Naive thymus-derived CD8-positive, alpha-beta T cell (primary cell): Measurements from ENCODE around the gene ARL15. TPM values are rescaled to one million over a fixed set of nuclear protein-coding genes. Genes with fewer than 3 reads are reported as not detected.
A peak's percentile ranks its signal among the peaks of the same experiment; 100 is the strongest.

Experiments
- ATAC-seq, 2 donors: fragments of 150-1000 bp; cut with Tn5 transposase in 1 of 2; sonication (Bioruptor Pico), chemical (Tn5 transposase) in 1 of 2; 1 replicate in 1 of 2; 2 replicates in 1 of 2; pipeline ENCODE4 v1.10.0; 2021; ENCODE audit warnings: mild to moderate bottlenecking in 2 of 2, moderate library complexity in 2 of 2
- POLR2A ChIA-PET: fragments of 350-600 bp; sonication (Branson Sonifier 250); formaldehyde crosslinking; loops from one replicate; lab custom pipeline; 2021; ENCODE audit warnings: antibody characterized with exemption; lab: Charles Lee
- DNase-seq, 10 donors: peaks; one replicate each; pipeline versions ENCODE4 v3.0.0 to v3.0.0-alpha.2; 2020 to 2022
- H3K27ac Mint-ChIP-seq, 10 donors: one replicate each; pipeline ENCODE4 v1.8.0; 2020 to 2022; ENCODE audit warnings: mild to moderate bottlenecking in 10 of 10, mixed read lengths in 10 of 10, moderate library complexity in 4 of 10, inconsistent platforms in 1 of 10
- H3K27me3 Mint-ChIP-seq, 5 donors: one replicate each; pipeline ENCODE4 v1.8.0; 2021 to 2022; ENCODE audit warnings: mixed read lengths in 5 of 5
- H3K36me3 Mint-ChIP-seq, 3 donors: one replicate each; pipeline ENCODE4 v1.8.0; 2020 to 2022; ENCODE audit warnings: mixed read lengths in 3 of 3, mild to moderate bottlenecking in 2 of 3, inconsistent platforms in 1 of 3
- H3K4me1 Mint-ChIP-seq, 4 donors: one replicate each; pipeline ENCODE4 v1.8.0; 2021 to 2022; ENCODE audit warnings: mixed read lengths in 4 of 4
- H3K4me3 Mint-ChIP-seq, 10 donors: one replicate each; pipeline ENCODE4 v1.8.0; 2020 to 2022; ENCODE audit warnings: mild to moderate bottlenecking in 10 of 10, mixed read lengths in 10 of 10, moderate library complexity in 6 of 10, inconsistent platforms in 1 of 10
- H3K9me3 Mint-ChIP-seq, 9 donors: one replicate each; pipeline ENCODE4 v1.8.0; 2020 to 2022; ENCODE audit warnings: mixed read lengths in 9 of 9, mild to moderate bottlenecking in 3 of 9, inconsistent platforms in 1 of 9, moderate library complexity in 1 of 9
- polyA plus RNA-seq, 3 donors: library from polyadenylated mRNA; unstranded; fragments of 300-500 nt; fragmentation: Illumina TruSeq; gene quantifications; one replicate each; pipeline ENCODE4 v1.2.3, GENCODE V29; 2021
- total RNA-seq, 8 experiments: library from RNA in 2 of 8; stranded (reverse) in 2 of 8; gene quantifications; one replicate each; pipeline ENCODE4 v1.2.3 and lab custom pipeline; 2021 to 2026

ARL15 gene
- total and polyA plus RNA-seq, 5 experiments from 2014 or later = 9.9 to 15.2 (median 12.4) TPM

- Mint-ChIP-seq H3K4me1 (peaks cover 0 to 4% (median 2%) of the 10 kb centered on the region in 4 donors), H3K27me3 (no peaks in the 10 kb centered on the region), H3K4me3 (no peak overlapping the region), H3K27ac (no peak overlapping the region), H3K9me3 (no peaks in the 10 kb centered on the region), H3K36me3 (peaks cover 0 to 10% (median 0%) of the 10 kb centered on the region in 3 donors)
- ATAC-seq = no peak
- POLR2A ChIA-PET = no interaction called here
- no peak for DNase-seq
Observed at GRCh38 chr5:53917095-53917494, 393.3 kb downstream of the ARL15 start.

- peak overlapping the region in 1 of 10 donors; percentile 9 for H3K27ac Mint-ChIP-seq
Observed at GRCh38 chr5:53915120-53915519, 395.3 kb downstream of the ARL15 start.

GRCh38 chr5:53913941-53914340, 396.4 kb downstream of the ARL15 start:
- H3K27me3 Mint-ChIP-seq = no peaks in the 10 kb centered on the region
- peaks cover 0 to 4% (median 0%) of the 10 kb centered on the region in 3 donors for H3K36me3 Mint-ChIP-seq
- peak overlapping the region in 1 of 10 donors; percentile 72 for H3K27ac Mint-ChIP-seq
- no peak for DNase-seq
- H3K4me1 Mint-ChIP-seq = peaks cover 0 to 4% (median 2%) of the 10 kb centered on the region in 4 donors
- POLR2A ChIA-PET = no interaction called here
- no peaks in the 10 kb centered on the region for H3K9me3 Mint-ChIP-seq
- H3K4me3 Mint-ChIP-seq = no peak overlapping the region
- no peak for ATAC-seq

More at GRCh38 chr5:53915120-53915519, 395.3 kb downstream of the ARL15 start:
- Mint-ChIP-seq H3K36me3 (peaks cover 0 to 4% (median 0%) of the 10 kb centered on the region in 3 donors), H3K4me3 (no peak overlapping the region), H3K4me1 (peaks cover 0 to 4% (median 2%) of the 10 kb centered on the region in 4 donors), H3K9me3 (no peaks in the 10 kb centered on the region), H3K27me3 (no peaks in the 10 kb centered on the region)
- DNase-seq = no peak
- ATAC-seq = no peak
- POLR2A ChIA-PET = no interaction called here

- H3K9me3 Mint-ChIP-seq = no peaks in the 10 kb centered on the region
- H3K27me3 Mint-ChIP-seq = no peaks in the 10 kb centered on the region
- H3K27ac Mint-ChIP-seq = no peak overlapping the region
Observed at GRCh38 chr5:53908757-53909156, 401.6 kb downstream of the ARL15 start.

GRCh38 chr5:53907827-53908226, 402.5 kb downstream of the ARL15 start:
- DNase-seq = no peak
- POLR2A ChIA-PET = no interaction called here
- Mint-ChIP-seq H3K4me3 (no peak overlapping the region), H3K9me3 (no peaks in the 10 kb centered on the region), H3K36me3 (peaks cover 4 to 8% (median 5%) of the 10 kb centered on the region in 3 donors), H3K4me1 (peaks cover 0 to 9% (median 2%) of the 10 kb centered on the region in 4 donors), H3K27ac (no peak overlapping the region), H3K27me3 (no peaks in the 10 kb centered on the region)
- ATAC-seq = no peak

More at GRCh38 chr5:53908757-53909156, 401.6 kb downstream of the ARL15 start:
- POLR2A ChIA-PET = no interaction called here
- no peak for ATAC-seq
- DNase-seq = no peak
- peaks cover 4 to 6% (median 5%) of the 10 kb centered on the region in 3 donors for H3K36me3 Mint-ChIP-seq
- H3K4me1 Mint-ChIP-seq = peaks cover 0 to under 1% (median under 1%) of the 10 kb centered on the region in 4 donors
- no peak overlapping the region for H3K4me3 Mint-ChIP-seq

DNA sequence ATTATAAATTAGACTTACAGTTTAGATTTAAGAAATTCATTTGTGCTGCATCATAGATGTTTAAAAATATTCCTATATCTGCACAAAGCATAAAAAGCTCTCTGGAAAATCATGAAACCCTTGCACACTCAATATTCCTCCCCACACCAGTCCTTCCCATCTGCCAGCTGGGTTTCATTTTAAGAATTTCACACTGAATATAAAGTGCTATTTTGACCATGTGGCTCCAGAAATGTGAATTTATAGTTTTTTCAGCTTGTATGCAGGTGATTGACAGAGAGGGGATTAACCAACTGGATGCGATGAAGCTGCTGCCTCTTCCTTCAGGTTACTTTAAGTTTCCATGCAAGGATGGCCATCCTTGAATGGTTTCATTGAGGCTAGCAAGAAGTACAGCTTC, 403.6 kb downstream of the ARL15 start:
- Mint-ChIP-seq H3K4me1 (peaks cover 0 to 10% (median 2%) of the 10 kb centered on the region in 4 donors), H3K27ac (no peak overlapping the region), H3K27me3 (no peaks in the 10 kb centered on the region), H3K9me3 (no peaks in the 10 kb centered on the region), H3K36me3 (peaks cover 4 to 8% (median 5%) of the 10 kb centered on the region in 3 donors), H3K4me3 (no peak overlapping the region)
- no peak for ATAC-seq
- POLR2A ChIA-PET = no interaction called here
- no peak for DNase-seq

DNA sequence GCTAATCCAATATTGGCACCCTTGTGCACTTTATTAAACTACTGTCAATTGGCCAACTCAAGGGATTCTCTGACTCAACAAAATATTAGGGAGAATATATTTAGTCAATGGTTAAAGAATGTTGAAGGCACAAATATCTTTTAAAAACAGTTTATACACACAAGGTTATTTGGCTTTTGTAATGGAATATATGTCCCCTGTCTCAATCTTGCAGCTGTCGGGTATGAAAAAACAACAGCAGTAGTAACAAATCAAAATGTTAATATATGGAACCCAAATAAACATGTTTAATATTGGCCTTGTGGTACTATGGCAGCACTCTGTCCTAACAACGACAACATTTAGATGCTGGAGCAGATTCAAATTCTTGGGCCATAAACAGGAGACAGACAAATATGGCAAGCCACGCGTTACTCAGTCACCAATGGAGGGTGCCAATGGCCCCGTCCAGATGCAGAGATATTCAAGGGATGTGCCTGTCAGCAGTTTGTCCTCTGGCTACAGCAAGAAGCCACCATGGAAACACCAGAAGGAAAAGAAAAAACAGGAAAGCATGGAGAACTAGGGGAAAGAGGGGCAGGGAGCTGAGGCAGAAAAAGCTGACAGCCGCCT, 408.0 kb downstream of the ARL15 start:
- no peak for DNase-seq
- peaks cover 0 to 10% (median 2%) of the 10 kb centered on the region in 4 donors for H3K4me1 Mint-ChIP-seq
- H3K27me3 Mint-ChIP-seq = no peaks in the 10 kb centered on the region
- H3K4me3 Mint-ChIP-seq = no peak overlapping the region
- no peak overlapping the region for H3K27ac Mint-ChIP-seq
- peaks cover 0 to 9% (median 0%) of the 10 kb centered on the region in 9 donors for H3K9me3 Mint-ChIP-seq
- no peak for ATAC-seq
- POLR2A ChIA-PET = no interaction called here
- peaks cover 4 to 9% (median 8%) of the 10 kb centered on the region in 3 donors for H3K36me3 Mint-ChIP-seq

DNA sequence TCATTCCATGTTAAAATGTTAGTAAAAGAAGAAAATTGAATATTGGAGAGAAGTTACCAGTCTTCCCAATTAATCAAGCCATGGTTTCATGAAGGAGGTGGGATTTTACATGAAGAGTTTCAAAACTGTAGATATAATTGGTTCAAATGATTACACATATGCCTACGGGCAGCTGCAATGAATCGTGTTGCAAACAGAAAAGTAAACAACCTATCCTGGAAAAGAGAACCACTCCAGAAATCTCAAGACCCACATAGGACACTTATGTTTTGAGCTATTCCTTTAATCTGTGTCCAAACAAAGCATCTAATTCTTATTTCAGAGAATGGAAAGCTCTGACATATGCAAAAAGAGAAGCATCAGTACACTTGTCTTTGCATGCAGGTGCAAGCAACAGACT, 409.7 kb downstream of the ARL15 start:
- Mint-ChIP-seq H3K27ac (no peak overlapping the region), H3K27me3 (no peaks in the 10 kb centered on the region), H3K4me1 (peaks cover 0 to 10% (median 2%) of the 10 kb centered on the region in 4 donors), H3K4me3 (no peak overlapping the region), H3K9me3 (peaks cover 0 to 9% (median 0%) of the 10 kb centered on the region in 9 donors), H3K36me3 (peaks cover 0 to 13% (median 4%) of the 10 kb centered on the region in 3 donors)
- no peak for ATAC-seq
- POLR2A ChIA-PET = no interaction called here
- DNase-seq = no peak

DNA sequence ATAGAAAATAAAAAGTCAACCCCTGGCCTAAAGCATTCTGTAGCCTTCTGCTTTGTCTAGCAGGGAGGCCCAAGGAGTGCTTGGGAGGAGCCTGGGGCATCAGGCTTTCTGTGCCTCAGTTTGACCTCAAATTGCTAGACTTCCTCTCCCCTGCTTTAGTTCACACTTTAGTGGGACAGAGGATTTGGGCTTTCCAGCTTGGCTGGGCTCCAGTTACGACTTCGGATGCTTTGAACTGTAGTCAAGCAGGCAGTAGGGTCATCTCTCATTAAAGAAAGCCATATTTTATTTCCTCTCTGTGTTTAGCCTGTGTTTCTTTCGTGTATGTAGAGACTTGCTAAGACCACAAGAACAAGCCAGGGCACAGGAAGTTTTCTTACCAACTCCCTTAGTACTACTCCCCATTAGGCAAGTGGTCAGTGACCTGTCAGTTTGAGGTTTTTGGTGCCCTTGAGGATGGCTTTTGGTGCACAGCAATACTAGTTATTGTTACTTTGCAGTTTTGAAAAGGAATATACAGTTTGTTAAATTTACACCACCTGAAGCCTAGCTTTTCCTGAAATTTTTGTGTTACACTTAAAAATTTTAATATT, 415.2 kb downstream of the ARL15 start:
- DNase-seq = no peak
- Mint-ChIP-seq H3K9me3 (peaks cover 0 to 9% (median 0%) of the 10 kb centered on the region in 9 donors), H3K4me3 (no peak overlapping the region), H3K27ac (no peak overlapping the region), H3K36me3 (peaks cover 4 to 10% (median 4%) of the 10 kb centered on the region in 3 donors), H3K27me3 (no peaks in the 10 kb centered on the region), H3K4me1 (peaks cover 0 to 2% (median 0%) of the 10 kb centered on the region in 4 donors)
- POLR2A ChIA-PET = no interaction called here
- no peak for ATAC-seq

GRCh38 chr5:53893626-53894025, 416.7 kb downstream of the ARL15 start:
- H3K9me3 Mint-ChIP-seq = peaks cover 0 to 9% (median 0%) of the 10 kb centered on the region in 9 donors
- peaks cover 0 to 10% (median 4%) of the 10 kb centered on the region in 3 donors for H3K36me3 Mint-ChIP-seq
- no peak overlapping the region for H3K4me3 Mint-ChIP-seq

GRCh38 chr5:53892224-53892623, 418.1 kb downstream of the ARL15 start:
- Mint-ChIP-seq H3K27me3 (no peaks in the 10 kb centered on the region), H3K9me3 (peaks cover 0 to 3% (median 0%) of the 10 kb centered on the region in 9 donors), H3K4me1 (peaks cover 0 to 2% (median 0%) of the 10 kb centered on the region in 4 donors), H3K27ac (peak overlapping the region in 2 of 10 donors; percentile 20 to 21), H3K36me3 (peaks cover 0 to 10% (median 8%) of the 10 kb centered on the region in 3 donors), H3K4me3 (no peak overlapping the region)
- POLR2A ChIA-PET = no interaction called here
- DNase-seq (no peak), ATAC-seq (no peak)

More at GRCh38 chr5:53893626-53894025, 416.7 kb downstream of the ARL15 start:
- H3K27ac Mint-ChIP-seq = no peak overlapping the region
- H3K4me1 Mint-ChIP-seq = peaks cover 0 to 2% (median 0%) of the 10 kb centered on the region in 4 donors
- ATAC-seq (no peak), DNase-seq (no peak)
- POLR2A ChIA-PET = no interaction called here
- H3K27me3 Mint-ChIP-seq = no peaks in the 10 kb centered on the region

DNA sequence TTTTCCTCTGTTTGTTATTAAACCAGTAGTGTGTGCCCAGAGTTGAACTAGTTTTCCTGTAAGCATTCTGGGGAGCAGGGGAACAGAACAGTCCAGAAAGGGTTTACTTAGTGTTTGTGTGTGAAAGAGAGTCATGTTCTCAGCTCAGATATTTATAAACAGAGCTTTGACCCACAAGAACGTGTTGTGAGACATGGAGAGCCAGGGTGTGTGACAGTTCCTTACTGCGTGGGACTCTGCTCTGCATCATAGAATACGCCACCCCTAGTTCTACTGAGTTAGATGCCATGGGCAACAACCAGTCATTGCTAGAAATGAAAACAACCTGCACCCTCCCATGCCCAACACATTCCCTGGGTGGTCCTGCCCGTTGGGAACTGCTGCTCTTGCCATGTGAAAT, 419.2 kb downstream of the ARL15 start:
- H3K27ac Mint-ChIP-seq = no peak overlapping the region
- no peak for DNase-seq
- POLR2A ChIA-PET = no interaction called here
- no peak for ATAC-seq
- no peaks in the 10 kb centered on the region for H3K27me3 Mint-ChIP-seq
- no peak overlapping the region for H3K4me3 Mint-ChIP-seq
- peaks cover 0 to 2% (median 0%) of the 10 kb centered on the region in 4 donors for H3K4me1 Mint-ChIP-seq
- no peaks in the 10 kb centered on the region for H3K9me3 Mint-ChIP-seq
- H3K36me3 Mint-ChIP-seq = peaks cover 0 to 18% (median 7%) of the 10 kb centered on the region in 3 donors

GRCh38 chr5:53890490-53890889, 419.9 kb downstream of the ARL15 start:
- Mint-ChIP-seq H3K4me1 (peaks cover 0 to 2% (median 0%) of the 10 kb centered on the region in 4 donors), H3K4me3 (no peak overlapping the region), H3K36me3 (peaks cover 0 to 23% (median 9%) of the 10 kb centered on the region in 3 donors), H3K27me3 (no peaks in the 10 kb centered on the region), H3K27ac (no peak overlapping the region), H3K9me3 (no peaks in the 10 kb centered on the region)
- DNase-seq = no peak
- no peak for ATAC-seq
- POLR2A ChIA-PET = no interaction called here
